Gastroesophageal sphincter (tissue), 4 donors: ENCODE data around the gene ARHGAP22. TPM values are rescaled to one million over a fixed set of nuclear protein-coding genes. Genes with fewer than 3 reads are reported as not detected.

Experiments used
- ATAC-seq: fragments of 150-250 bp; one replicate; pipeline ENCODE4 v1.9.1; 2016; ENCODE audit warnings: mild to moderate bottlenecking, moderate library complexity
- H3K27ac ChIP-seq, 4 donors: fragments of 200-600 bp; sonication (generic) in 3 of 4; 1 replicate in 3 of 4; 2 replicates in 1 of 4; pipeline ENCODE4 v1.5.1; 2016 to 2019
- H3K27me3 ChIP-seq: fragments of 200-600 bp; sonication (generic); one replicate; pipeline ENCODE4 v1.5.1; 2019
- H3K36me3 ChIP-seq, 2 donors: fragments of 200-600 bp; sonication (generic); one replicate each; pipeline ENCODE4 v1.5.1; 2019; ENCODE audit warnings: control low read depth in 1 of 2
- H3K4me1 ChIP-seq, 3 donors: fragments of 200-600 bp; sonication (generic); 1 replicate in 2 of 3; 2 replicates in 1 of 3; pipeline ENCODE4 v1.5.1; 2016 to 2019; ENCODE audit warnings: control low read depth in 2 of 3
- H3K4me3 ChIP-seq, 2 donors: fragments of 200-600 bp; sonication (generic); one replicate each; pipeline ENCODE4 v1.5.1; 2019; ENCODE audit warnings: mild to moderate bottlenecking in 1 of 2, moderate library complexity in 1 of 2
- H3K9me3 ChIP-seq, 3 donors: fragments of 200-600 bp; sonication (generic); one replicate each; pipeline ENCODE4 v1.5.1; 2017 to 2019; ENCODE audit warnings: control low read depth in 2 of 3
- EP300 ChIP-seq: sonication (generic); formaldehyde crosslinking; IDR thresholded peaks from one replicate; pipeline ENCODE4 v1.6.1; 2017; ENCODE audit warnings: antibody characterized with exemption, mild to moderate bottlenecking
- POLR2A ChIP-seq, 2 donors: fragments of 450-650 bp; IDR thresholded peaks; one replicate each; pipeline ENCODE4 v1.6.1; 2017; ENCODE audit warnings: antibody characterized with exemption in 2 of 2, mild to moderate bottlenecking in 2 of 2, moderate library complexity in 1 of 2
- POLR2AphosphoS5 ChIP-seq: sonication (generic); formaldehyde crosslinking; IDR thresholded peaks from one replicate; pipeline ENCODE4 v1.6.1; 2017; ENCODE audit warnings: antibody characterized with exemption
- WGBS, 2 donors: methylation state at CpG; one replicate each; pipeline ENCODE4 v1.1.5; 2018; ENCODE audit warnings: low coverage in 1 of 2; 5-methylcytosine and 5-hydroxymethylcytosine counted together
- total RNA-seq, 4 donors: library from RNA; depleted of rRNA; stranded (reverse); fragments of >200 nt; gene quantifications; one replicate each; pipeline ENCODE4 v1.1.0, GENCODE V29; 2016
- TF ChIP-seq, protein P1 (sequence below), 4 experiments: fragments of 200-600 bp in 2 of 4; fragments of 450-650 bp in 2 of 4; sonication (generic) in 1 of 4; IDR thresholded peaks; one replicate each; pipeline ENCODE4 v1.5.1; 2017 to 2019; ENCODE audit warnings: antibody characterized with exemption in 4 of 4, mild to moderate bottlenecking in 2 of 4, moderate library complexity in 2 of 4

Gene ARHGAP22
- total RNA-seq, 4 donors from 2014 or later: 4.2 to 5.8 (median 5.1) TPM

DNA sequence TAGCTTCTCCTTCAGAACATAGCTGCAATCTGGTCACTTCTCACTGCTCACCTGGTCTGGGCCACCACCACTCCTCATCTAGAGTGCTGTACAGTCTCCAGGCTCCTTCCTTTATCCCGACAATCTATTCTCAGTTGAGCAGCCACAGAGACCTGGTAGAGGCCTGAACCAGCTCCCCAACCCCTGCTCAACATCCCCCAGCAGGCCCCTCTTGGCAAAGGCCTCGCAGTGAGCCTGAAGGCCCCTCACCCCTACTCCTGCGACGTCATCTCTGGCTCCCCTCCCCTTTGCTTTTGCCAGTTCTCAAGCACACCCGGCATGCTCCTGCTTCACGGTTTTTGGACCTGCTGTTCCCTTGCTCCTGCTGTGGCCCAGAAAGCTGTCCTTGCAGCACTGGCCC lies 113.9 kb downstream of the ARHGAP22 start:
- TF ChIP-seq, protein P1, sequence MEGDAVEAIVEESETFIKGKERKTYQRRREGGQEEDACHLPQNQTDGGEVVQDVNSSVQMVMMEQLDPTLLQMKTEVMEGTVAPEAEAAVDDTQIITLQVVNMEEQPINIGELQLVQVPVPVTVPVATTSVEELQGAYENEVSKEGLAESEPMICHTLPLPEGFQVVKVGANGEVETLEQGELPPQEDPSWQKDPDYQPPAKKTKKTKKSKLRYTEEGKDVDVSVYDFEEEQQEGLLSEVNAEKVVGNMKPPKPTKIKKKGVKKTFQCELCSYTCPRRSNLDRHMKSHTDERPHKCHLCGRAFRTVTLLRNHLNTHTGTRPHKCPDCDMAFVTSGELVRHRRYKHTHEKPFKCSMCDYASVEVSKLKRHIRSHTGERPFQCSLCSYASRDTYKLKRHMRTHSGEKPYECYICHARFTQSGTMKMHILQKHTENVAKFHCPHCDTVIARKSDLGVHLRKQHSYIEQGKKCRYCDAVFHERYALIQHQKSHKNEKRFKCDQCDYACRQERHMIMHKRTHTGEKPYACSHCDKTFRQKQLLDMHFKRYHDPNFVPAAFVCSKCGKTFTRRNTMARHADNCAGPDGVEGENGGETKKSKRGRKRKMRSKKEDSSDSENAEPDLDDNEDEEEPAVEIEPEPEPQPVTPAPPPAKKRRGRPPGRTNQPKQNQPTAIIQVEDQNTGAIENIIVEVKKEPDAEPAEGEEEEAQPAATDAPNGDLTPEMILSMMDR (IDR thresholded peaks at IDR 0.05): no peak
- H3K4me1 ChIP-seq: no peaks in the 10 kb centered on the region
- H3K27ac ChIP-seq: no peak overlapping the region
- H3K27me3 ChIP-seq: no peaks in the 10 kb centered on the region
- H3K9me3 ChIP-seq: peaks cover 0 to 7% (median 0%) of the 10 kb centered on the region in 3 donors
- 61 to 73% methylated on average over 6 of the region's 6 CpGs for WGBS, 2 donors
- no peak overlapping the region for H3K4me3 ChIP-seq
- ATAC-seq: no peak
- no peaks in the 10 kb centered on the region for H3K36me3 ChIP-seq

DNA sequence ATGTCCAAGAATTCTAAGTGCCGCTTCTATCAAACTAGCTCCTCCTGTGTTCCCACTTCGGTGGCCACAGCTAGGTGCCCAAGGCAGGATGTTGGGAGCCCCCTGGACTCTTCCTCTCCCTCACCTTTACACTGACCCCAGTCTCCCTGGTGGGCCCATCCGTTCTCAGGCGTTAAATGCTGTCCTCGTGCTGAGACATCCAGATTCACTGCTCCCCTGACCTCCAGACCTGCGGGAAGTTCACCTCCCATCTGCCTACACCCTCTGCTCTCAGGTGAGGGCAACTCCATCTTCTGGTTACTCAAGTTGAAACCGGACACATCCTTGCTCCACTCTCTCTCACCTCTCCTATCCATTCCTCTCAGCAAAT lies 114.3 kb downstream of the ARHGAP22 start:
- WGBS, 2 donors: 89% methylated on average over 6 of the region's 7 CpGs; no CpG with 5 or more reads in 1 of the 2 donors
- TF ChIP-seq, protein P1 (IDR thresholded peaks at IDR 0.05): no peak
- TF ChIP-seq EP300: no peak
- no peak for TF ChIP-seq POLR2AphosphoS5
- TF ChIP-seq POLR2A (IDR thresholded peaks at IDR 0.05): no peak
- Histone ChIP-seq H3K4me3 (no peak overlapping the region), H3K27ac (no peak overlapping the region), H3K27me3 (no peaks in the 10 kb centered on the region), H3K36me3 (no peaks in the 10 kb centered on the region), H3K9me3 (peaks cover 0 to 7% (median 0%) of the 10 kb centered on the region in 3 donors), H3K4me1 (no peaks in the 10 kb centered on the region)
- ATAC-seq: no peak

DNA sequence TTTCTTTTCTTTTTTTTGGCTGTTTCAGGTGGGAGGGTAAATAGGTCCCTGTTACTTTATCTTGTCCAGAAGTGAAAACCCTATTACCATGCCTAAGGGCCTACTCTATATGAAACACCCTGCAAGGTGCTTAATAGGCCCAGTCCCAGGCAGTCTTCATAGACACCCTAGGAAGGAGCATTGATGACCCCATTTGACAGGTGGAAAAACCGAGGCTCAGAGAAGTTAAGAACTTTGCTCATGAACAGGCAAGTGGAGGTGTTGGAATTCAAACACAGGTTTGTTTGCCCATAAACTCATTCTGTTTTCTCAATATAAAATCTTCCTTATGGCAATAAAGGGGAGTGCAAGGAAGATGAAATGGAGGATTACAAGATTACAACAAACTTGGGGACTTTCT lies 115.8 kb downstream of the ARHGAP22 start:
- TF ChIP-seq POLR2AphosphoS5: no peak
- no peaks in the 10 kb centered on the region for H3K4me1 ChIP-seq
- H3K36me3 ChIP-seq: no peaks in the 10 kb centered on the region
- ATAC-seq: no peak
- H3K27ac ChIP-seq: no peak overlapping the region
- H3K9me3 ChIP-seq: peaks cover 0 to 7% (median 0%) of the 10 kb centered on the region in 3 donors
- H3K27me3 ChIP-seq: no peaks in the 10 kb centered on the region
- 100% methylated on average over 1 of the region's 1 CpG; no CpG with 5 or more reads in 1 of the 2 donors for WGBS, 2 donors
- no peak overlapping the region for H3K4me3 ChIP-seq

DNA sequence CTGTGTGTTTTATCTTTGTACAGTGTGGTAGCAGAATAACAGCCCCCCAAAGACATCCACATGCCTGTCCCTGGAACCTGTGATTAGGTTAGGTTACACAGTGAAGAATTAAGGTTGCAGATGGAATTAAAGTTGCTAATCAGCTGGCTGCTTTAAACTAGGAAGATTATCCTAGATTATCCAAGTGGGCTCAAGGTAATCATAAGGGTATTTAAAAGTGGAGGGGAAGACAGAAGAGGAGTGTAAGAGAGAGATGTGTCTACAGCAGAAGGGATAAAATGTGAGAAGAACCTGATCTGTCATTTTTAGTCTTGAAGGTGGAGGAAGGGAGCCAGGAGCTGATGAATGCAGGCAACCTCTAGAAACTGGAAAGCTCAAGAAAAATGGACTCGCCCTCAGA lies 117.6 kb downstream of the ARHGAP22 start:
- H3K4me1 ChIP-seq: no peaks in the 10 kb centered on the region
- H3K9me3 ChIP-seq: peaks cover 0 to 7% (median 0%) of the 10 kb centered on the region in 3 donors
- ATAC-seq: no peak
- H3K4me3 ChIP-seq: no peak overlapping the region
- TF ChIP-seq, protein P1 (IDR thresholded peaks at IDR 0.05): no peak
- TF ChIP-seq POLR2AphosphoS5 (no peak), EP300 (no peak), POLR2A (IDR thresholded peaks at IDR 0.05) (no peak)
- no peaks in the 10 kb centered on the region for H3K36me3 ChIP-seq
- no peaks in the 10 kb centered on the region for H3K27me3 ChIP-seq
- 86 to 100% methylated on average over 1 of the region's 1 CpG for WGBS, 2 donors
- H3K27ac ChIP-seq: no peak overlapping the region

DNA sequence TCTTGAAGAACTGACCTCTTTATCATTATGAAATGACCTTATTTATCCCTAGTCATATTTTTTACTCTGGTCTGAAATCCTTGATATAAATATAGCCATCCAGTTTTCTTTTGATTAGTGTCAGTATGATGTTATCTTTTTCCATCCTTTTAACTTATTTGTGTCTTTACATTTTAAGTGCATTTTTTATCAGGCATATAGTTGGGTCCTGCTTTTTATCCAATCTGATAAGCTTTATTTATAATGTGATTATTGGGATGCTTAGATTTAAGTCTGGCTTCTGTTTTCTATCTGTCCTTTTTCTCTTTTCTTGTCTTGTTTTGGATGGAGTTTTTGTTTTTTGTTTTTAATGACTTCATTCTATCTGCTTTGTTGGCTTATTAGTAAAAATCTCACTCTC lies 119.2 kb downstream of the ARHGAP22 start:
- H3K36me3 ChIP-seq: no peaks in the 10 kb centered on the region
- no peak overlapping the region for H3K27ac ChIP-seq
- TF ChIP-seq POLR2AphosphoS5: no peak
- no peak for TF ChIP-seq EP300
- TF ChIP-seq POLR2A (IDR thresholded peaks at IDR 0.05): no peak
- TF ChIP-seq, protein P1 (IDR thresholded peaks at IDR 0.05): no peak
- H3K4me1 ChIP-seq: no peaks in the 10 kb centered on the region
- H3K4me3 ChIP-seq: no peak overlapping the region
- no peaks in the 10 kb centered on the region for H3K27me3 ChIP-seq
- peaks cover 0 to 7% (median 0%) of the 10 kb centered on the region in 3 donors for H3K9me3 ChIP-seq
- ATAC-seq: no peak
